Mammary epithelial cell (primary cell): ENCODE data around the gene ITPR2.

Experiments used
- EZH2 ChIP-seq: IDR thresholded peaks from 2 replicates; pipeline ENCODE4 v1.6.1; 2012; ENCODE audit warnings: low read length, inconsistent platforms, borderline replicate concordance
- TF ChIP-seq, protein P1 (sequence below), 2 donors: IDR thresholded peaks in 1 of 2; conservative IDR thresholded peaks in 1 of 2; 2 replicates each; pipeline ENCODE4 v1.5.1; 2011 to 2012; ENCODE audit warnings: inconsistent platforms in 2 of 2, low read length in 2 of 2, mild to moderate bottlenecking in 2 of 2, control low read depth in 1 of 2, low read depth in 1 of 2; ENCODE audit not compliant: insufficient read depth in 1 of 2; ENCODE audit errors: extremely low read depth in 1 of 2

- TF ChIP-seq, protein P1, sequence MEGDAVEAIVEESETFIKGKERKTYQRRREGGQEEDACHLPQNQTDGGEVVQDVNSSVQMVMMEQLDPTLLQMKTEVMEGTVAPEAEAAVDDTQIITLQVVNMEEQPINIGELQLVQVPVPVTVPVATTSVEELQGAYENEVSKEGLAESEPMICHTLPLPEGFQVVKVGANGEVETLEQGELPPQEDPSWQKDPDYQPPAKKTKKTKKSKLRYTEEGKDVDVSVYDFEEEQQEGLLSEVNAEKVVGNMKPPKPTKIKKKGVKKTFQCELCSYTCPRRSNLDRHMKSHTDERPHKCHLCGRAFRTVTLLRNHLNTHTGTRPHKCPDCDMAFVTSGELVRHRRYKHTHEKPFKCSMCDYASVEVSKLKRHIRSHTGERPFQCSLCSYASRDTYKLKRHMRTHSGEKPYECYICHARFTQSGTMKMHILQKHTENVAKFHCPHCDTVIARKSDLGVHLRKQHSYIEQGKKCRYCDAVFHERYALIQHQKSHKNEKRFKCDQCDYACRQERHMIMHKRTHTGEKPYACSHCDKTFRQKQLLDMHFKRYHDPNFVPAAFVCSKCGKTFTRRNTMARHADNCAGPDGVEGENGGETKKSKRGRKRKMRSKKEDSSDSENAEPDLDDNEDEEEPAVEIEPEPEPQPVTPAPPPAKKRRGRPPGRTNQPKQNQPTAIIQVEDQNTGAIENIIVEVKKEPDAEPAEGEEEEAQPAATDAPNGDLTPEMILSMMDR (conservative IDR thresholded peaks at IDR 0.05 in 1 of 2, IDR thresholded peaks at IDR 0.05 in 1 of 2; ENCODE audit: extremely low read depth in 1 of 2, insufficient read depth in 1 of 2, low read depth in 1 of 2, low read length in 2 of 2): no peak
- TF ChIP-seq EZH2: no peak
These were observed 173.1 kb downstream of the ITPR2 start for GRCh38 chr12:26659930-26660329.
